Testis (tissue), 2 donors: ENCODE results near the gene STK17A.

Experiments used
- POLR2A ChIP-seq: fragments of 450-650 bp; IDR thresholded peaks from one replicate; pipeline ENCODE4 v1.6.1; 2017; ENCODE audit warnings: antibody characterized with exemption, mild to moderate bottlenecking, moderate library complexity
- TF ChIP-seq, protein P1 (sequence below), 3 experiments: fragments of 450-650 bp in 2 of 3; fragments of 200-600 bp in 1 of 3; sonication (generic) in 1 of 3; IDR thresholded peaks; one replicate each; pipeline ENCODE4 v1.5.1; 2016 to 2019; ENCODE audit warnings: antibody characterized with exemption in 3 of 3, mild to moderate bottlenecking in 2 of 3, moderate library complexity in 1 of 3

DNA sequence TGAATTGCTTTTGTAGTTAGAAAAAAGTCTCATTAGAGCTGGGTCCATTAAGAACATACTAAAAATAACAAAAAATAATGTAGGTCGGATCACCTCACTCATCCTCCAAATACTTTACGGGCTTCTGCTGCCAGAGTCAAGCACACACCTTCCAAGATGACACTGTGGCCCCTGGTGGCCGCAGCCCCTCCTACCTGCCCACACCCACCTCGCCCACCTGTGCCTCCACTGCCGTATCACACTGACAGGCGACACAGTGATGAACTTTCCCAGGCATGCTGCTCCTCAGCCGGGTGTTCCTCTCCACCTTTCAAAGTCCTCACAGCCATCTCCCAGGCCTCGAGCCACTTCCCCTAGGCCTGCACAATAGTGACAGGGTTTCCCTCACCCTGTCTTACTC lies 60.9 kb downstream of the STK17A start:
- TF ChIP-seq, protein P1, sequence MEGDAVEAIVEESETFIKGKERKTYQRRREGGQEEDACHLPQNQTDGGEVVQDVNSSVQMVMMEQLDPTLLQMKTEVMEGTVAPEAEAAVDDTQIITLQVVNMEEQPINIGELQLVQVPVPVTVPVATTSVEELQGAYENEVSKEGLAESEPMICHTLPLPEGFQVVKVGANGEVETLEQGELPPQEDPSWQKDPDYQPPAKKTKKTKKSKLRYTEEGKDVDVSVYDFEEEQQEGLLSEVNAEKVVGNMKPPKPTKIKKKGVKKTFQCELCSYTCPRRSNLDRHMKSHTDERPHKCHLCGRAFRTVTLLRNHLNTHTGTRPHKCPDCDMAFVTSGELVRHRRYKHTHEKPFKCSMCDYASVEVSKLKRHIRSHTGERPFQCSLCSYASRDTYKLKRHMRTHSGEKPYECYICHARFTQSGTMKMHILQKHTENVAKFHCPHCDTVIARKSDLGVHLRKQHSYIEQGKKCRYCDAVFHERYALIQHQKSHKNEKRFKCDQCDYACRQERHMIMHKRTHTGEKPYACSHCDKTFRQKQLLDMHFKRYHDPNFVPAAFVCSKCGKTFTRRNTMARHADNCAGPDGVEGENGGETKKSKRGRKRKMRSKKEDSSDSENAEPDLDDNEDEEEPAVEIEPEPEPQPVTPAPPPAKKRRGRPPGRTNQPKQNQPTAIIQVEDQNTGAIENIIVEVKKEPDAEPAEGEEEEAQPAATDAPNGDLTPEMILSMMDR (IDR thresholded peaks at IDR 0.05) = no peak
- no peak for TF ChIP-seq POLR2A
